ENCODE data around the gene ZNF784. TPM values are rescaled to one million over a fixed set of nuclear protein-coding genes. Genes with fewer than 3 reads are reported as not detected.
A peak's percentile ranks its signal among the peaks of the same experiment; 100 is the strongest.

ZNF784 gene
- total and polyA plus RNA-seq, 2 donors, result 2.7 to 5.4 TPM

DNA sequence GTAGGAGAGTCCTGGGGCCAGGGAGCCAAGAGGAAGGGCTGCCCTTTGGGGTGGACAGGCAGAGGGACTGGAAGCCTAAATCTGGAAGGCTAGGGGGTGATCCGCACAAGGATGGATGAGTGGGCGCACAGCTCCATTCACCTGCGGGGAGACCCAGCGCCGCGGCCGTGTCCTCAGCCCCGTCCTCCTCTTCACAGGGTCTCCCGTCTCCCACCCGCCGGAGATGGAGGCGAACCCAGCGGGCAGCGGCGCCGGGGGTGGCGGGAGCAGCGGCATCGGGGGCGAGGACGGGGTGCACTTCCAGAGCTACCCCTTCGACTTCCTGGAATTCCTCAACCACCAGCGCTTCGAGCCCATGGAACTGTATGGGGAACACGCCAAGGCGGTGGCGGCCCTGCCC is 11.0 kb downstream of the ZNF784 start:
- Histone ChIP-seq H3K36me3 (ENCODE audit: control insufficient read depth in 2 of 2, insufficient read depth in 2 of 2, low read length in 1 of 2) (peaks cover 25 to 53% of the 10 kb centered on the region in 2 donors), H3K27me3 (ENCODE audit: control insufficient read depth in 2 of 2, insufficient read depth in 1 of 2, low read length in 1 of 2) (no peaks in the 10 kb centered on the region), H3K9me3 (ENCODE audit: control insufficient read depth in 2 of 2, insufficient read depth in 1 of 2, low read length in 1 of 2) (no peaks in the 10 kb centered on the region), H3K27ac (ENCODE audit: low read depth in 1 of 2, low read length in 1 of 2) (no peak overlapping the region), H3K4me3 (ENCODE audit: low read length in 2 of 2) (no peak overlapping the region), H3K4me1 (ENCODE audit: control insufficient read depth in 2 of 2, insufficient read depth in 2 of 2, low read length in 2 of 2) (no peaks in the 10 kb centered on the region)
- WGBS, result 98% methylated on average over 27 of the region's 27 CpGs
- no peak for DNase-seq (ENCODE audit: low read depth in 6 of 9, low spot score in 9 of 9)

DNA sequence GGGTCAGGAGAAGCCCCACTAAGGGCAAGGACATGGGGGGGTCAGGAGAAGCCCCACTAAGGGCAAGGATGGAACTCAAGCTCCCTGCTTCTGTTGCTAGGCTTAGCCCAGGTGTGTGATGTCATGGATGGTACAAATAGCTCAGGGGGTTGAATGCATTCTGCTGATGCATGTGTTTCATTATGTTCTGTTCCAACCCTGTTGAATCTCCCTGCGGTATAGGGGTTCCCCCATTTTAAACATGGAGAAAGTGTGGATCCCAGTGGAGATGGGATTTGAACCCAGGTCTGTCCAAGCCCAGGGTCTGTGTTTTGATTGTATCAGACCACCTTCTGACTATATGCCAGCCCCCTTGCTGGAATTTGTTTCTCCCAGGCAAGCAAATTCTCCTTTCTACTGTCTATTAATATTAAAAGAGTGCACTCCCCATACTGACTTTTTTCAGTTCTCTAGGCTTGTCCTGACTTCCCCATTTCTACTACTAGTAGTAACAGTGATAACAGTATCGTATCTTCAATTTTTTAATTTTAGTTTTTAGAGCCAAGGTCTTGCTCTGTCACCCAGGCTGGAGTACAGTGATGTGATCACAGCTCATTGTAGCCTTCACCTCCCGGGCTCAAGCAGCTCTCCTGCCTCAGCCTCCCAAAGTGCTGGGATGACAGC is 12.3 kb downstream of the ZNF784 start:
- Histone ChIP-seq H3K27me3 (ENCODE audit: control insufficient read depth in 2 of 2, insufficient read depth in 1 of 2, low read length in 1 of 2) (no peaks in the 10 kb centered on the region), H3K36me3 (ENCODE audit: control insufficient read depth in 2 of 2, insufficient read depth in 2 of 2, low read length in 1 of 2) (peaks cover 19 to 47% of the 10 kb centered on the region in 2 donors), H3K9me3 (ENCODE audit: control insufficient read depth in 2 of 2, insufficient read depth in 1 of 2, low read length in 1 of 2) (no peaks in the 10 kb centered on the region), H3K4me1 (ENCODE audit: control insufficient read depth in 2 of 2, insufficient read depth in 2 of 2, low read length in 2 of 2) (peaks cover 0 to 1% of the 10 kb centered on the region in 2 donors), H3K27ac (ENCODE audit: low read depth in 1 of 2, low read length in 1 of 2) (no peak overlapping the region), H3K4me3 (ENCODE audit: low read length in 2 of 2) (no peak overlapping the region)
- WGBS, result 98% methylated on average over 3 of the region's 3 CpGs
- DNase-seq (ENCODE audit: low read depth in 6 of 9, low spot score in 9 of 9), result no peak

GRCh38 chr19:55611300-55611982 is 12.9 kb downstream of the ZNF784 start:
- WGBS, result 95% methylated on average over 15 of the region's 15 CpGs
- no peak for DNase-seq (ENCODE audit: low read depth in 6 of 9, low spot score in 9 of 9)
- Histone ChIP-seq H3K4me3 (ENCODE audit: low read length in 2 of 2) (no peak overlapping the region), H3K9me3 (ENCODE audit: control insufficient read depth in 2 of 2, insufficient read depth in 1 of 2, low read length in 1 of 2) (no peaks in the 10 kb centered on the region), H3K27me3 (ENCODE audit: control insufficient read depth in 2 of 2, insufficient read depth in 1 of 2, low read length in 1 of 2) (no peaks in the 10 kb centered on the region), H3K4me1 (ENCODE audit: control insufficient read depth in 2 of 2, insufficient read depth in 2 of 2, low read length in 2 of 2) (peaks cover 2 to 7% of the 10 kb centered on the region in 2 donors), H3K27ac (ENCODE audit: low read depth in 1 of 2, low read length in 1 of 2) (no peak overlapping the region), H3K36me3 (ENCODE audit: control insufficient read depth in 2 of 2, insufficient read depth in 2 of 2, low read length in 1 of 2) (peaks cover 14 to 41% of the 10 kb centered on the region in 2 donors)

DNA sequence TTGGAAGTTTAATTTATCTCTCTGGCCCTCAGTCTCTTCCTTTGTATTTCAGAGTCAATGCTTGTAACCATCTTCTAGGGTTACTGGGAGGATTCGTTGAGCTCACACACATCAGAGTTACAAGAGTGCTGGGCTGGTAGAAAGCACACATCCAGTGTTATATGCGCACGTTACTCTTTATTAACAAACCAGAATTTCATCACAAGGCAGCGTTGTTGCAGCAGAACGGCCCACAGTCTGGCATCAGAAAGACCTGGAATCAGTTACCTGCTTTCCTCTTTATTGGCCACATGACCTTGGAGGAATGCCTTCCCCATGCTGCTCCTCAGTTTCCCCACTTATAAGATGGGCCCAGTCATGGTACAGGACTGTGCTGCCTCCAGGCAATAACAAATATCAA is 15.0 kb downstream of the ZNF784 start:
- DNase-seq (ENCODE audit: low read depth in 6 of 9, low spot score in 9 of 9), result no peak
- H3K4me1 ChIP-seq (ENCODE audit: control insufficient read depth in 2 of 2, insufficient read depth in 2 of 2, low read length in 2 of 2), result peaks cover 10 to 21% of the 10 kb centered on the region in 2 donors
- no peaks in the 10 kb centered on the region for H3K9me3 ChIP-seq (ENCODE audit: control insufficient read depth in 2 of 2, insufficient read depth in 1 of 2, low read length in 1 of 2)
- peaks cover 12 to 20% of the 10 kb centered on the region in 2 donors for H3K36me3 ChIP-seq (ENCODE audit: control insufficient read depth in 2 of 2, insufficient read depth in 2 of 2, low read length in 1 of 2)
- H3K27me3 ChIP-seq (ENCODE audit: control insufficient read depth in 2 of 2, insufficient read depth in 1 of 2, low read length in 1 of 2), result no peaks in the 10 kb centered on the region
- 97% methylated on average over 5 of the region's 5 CpGs for WGBS
- no peak overlapping the region for H3K4me3 ChIP-seq (ENCODE audit: low read length in 2 of 2)
- H3K27ac ChIP-seq (ENCODE audit: low read depth in 1 of 2, low read length in 1 of 2), result no peak overlapping the region

- Histone ChIP-seq H3K27me3 (ENCODE audit: control insufficient read depth in 2 of 2, insufficient read depth in 1 of 2, low read length in 1 of 2) (no peaks in the 10 kb centered on the region), H3K4me1 (ENCODE audit: control insufficient read depth in 2 of 2, insufficient read depth in 2 of 2, low read length in 2 of 2) (peaks cover 10 to 30% of the 10 kb centered on the region in 2 donors), H3K9me3 (ENCODE audit: control insufficient read depth in 2 of 2, insufficient read depth in 1 of 2, low read length in 1 of 2) (no peaks in the 10 kb centered on the region), H3K27ac (ENCODE audit: low read depth in 1 of 2, low read length in 1 of 2) (peak overlapping the region in 1 of 2 donors; percentile 86), H3K4me3 (ENCODE audit: low read length in 2 of 2) (peak overlapping the region in 1 of 2 donors; percentile 81), H3K36me3 (ENCODE audit: control insufficient read depth in 2 of 2, insufficient read depth in 2 of 2, low read length in 1 of 2) (peaks cover 11 to 12% of the 10 kb centered on the region in 2 donors)
- WGBS, result 81% methylated on average over 9 of the region's 9 CpGs
- DNase-seq (ENCODE audit: low read depth in 6 of 9, low spot score in 9 of 9), result no peak
Measured at GRCh38 chr19:55606817-55607216, 17.5 kb downstream of the ZNF784 start.

- WGBS, result 33% methylated on average over 12 of the region's 12 CpGs
- no peak for DNase-seq (ENCODE audit: low read depth in 6 of 9, low spot score in 9 of 9)
- peaks cover 10 to 34% of the 10 kb centered on the region in 2 donors for H3K4me1 ChIP-seq (ENCODE audit: control insufficient read depth in 2 of 2, insufficient read depth in 2 of 2, low read length in 2 of 2)
- H3K27me3 ChIP-seq (ENCODE audit: control insufficient read depth in 2 of 2, insufficient read depth in 1 of 2, low read length in 1 of 2), result no peaks in the 10 kb centered on the region
- H3K27ac ChIP-seq (ENCODE audit: low read depth in 1 of 2, low read length in 1 of 2), result peak overlapping the region; percentile 22 to 86
- peaks cover 11 to 12% of the 10 kb centered on the region in 2 donors for H3K36me3 ChIP-seq (ENCODE audit: control insufficient read depth in 2 of 2, insufficient read depth in 2 of 2, low read length in 1 of 2)
- no peaks in the 10 kb centered on the region for H3K9me3 ChIP-seq (ENCODE audit: control insufficient read depth in 2 of 2, insufficient read depth in 1 of 2, low read length in 1 of 2)
- peak overlapping the region; percentile 81 to 87 for H3K4me3 ChIP-seq (ENCODE audit: low read length in 2 of 2)
Measured at GRCh38 chr19:55606471-55606787, 17.9 kb downstream of the ZNF784 start.

- Histone ChIP-seq H3K27me3 (ENCODE audit: control insufficient read depth in 2 of 2, insufficient read depth in 1 of 2, low read length in 1 of 2) (no peaks in the 10 kb centered on the region), H3K4me3 (ENCODE audit: low read length in 2 of 2) (peak within 1 kb of the TSS; percentile 81 to 87), H3K9me3 (ENCODE audit: control insufficient read depth in 2 of 2, insufficient read depth in 1 of 2, low read length in 1 of 2) (no peaks in the 10 kb centered on the region), H3K4me1 (ENCODE audit: control insufficient read depth in 2 of 2, insufficient read depth in 2 of 2, low read length in 2 of 2) (peaks cover 15 to 40% of the 10 kb centered on the region in 2 donors), H3K36me3 (ENCODE audit: control insufficient read depth in 2 of 2, insufficient read depth in 2 of 2, low read length in 1 of 2) (peaks cover 11 to 12% of the 10 kb centered on the region in 2 donors), H3K27ac (ENCODE audit: low read depth in 1 of 2, low read length in 1 of 2) (peak within 1 kb of the TSS; percentile 86 to 97)
- DNase-seq (ENCODE audit: low read depth in 6 of 9, low spot score in 9 of 9), result peak in 6 of 9 donors; percentile 49 to 86 (median 70)
- WGBS, result under 1% methylated on average over 44 of the region's 44 CpGs
Measured at GRCh38 chr19:55605637-55606470, 18.5 kb downstream of the ZNF784 start, which contains the start of gene ZNF865. Gene ZNF865 (plus strand): TSS chr19:55605647. CDS start chr19:55613619, 7,972 bp downstream.

- peak; percentile 87 to 98 (median 92) for DNase-seq (ENCODE audit: low read depth in 6 of 9, low spot score in 9 of 9)
- Histone ChIP-seq H3K4me1 (ENCODE audit: control insufficient read depth in 2 of 2, insufficient read depth in 2 of 2, low read length in 2 of 2) (peaks cover 16 to 44% of the 10 kb centered on the region in 2 donors), H3K27me3 (ENCODE audit: control insufficient read depth in 2 of 2, insufficient read depth in 1 of 2, low read length in 1 of 2) (no peaks in the 10 kb centered on the region), H3K36me3 (ENCODE audit: control insufficient read depth in 2 of 2, insufficient read depth in 2 of 2, low read length in 1 of 2) (peaks cover 8 to 11% of the 10 kb centered on the region in 2 donors), H3K27ac (ENCODE audit: low read depth in 1 of 2, low read length in 1 of 2) (peak overlapping the region; percentile 86 to 97), H3K4me3 (ENCODE audit: low read length in 2 of 2) (peak overlapping the region; percentile 56 to 87), H3K9me3 (ENCODE audit: control insufficient read depth in 2 of 2, insufficient read depth in 1 of 2, low read length in 1 of 2) (no peaks in the 10 kb centered on the region)
- WGBS, result 2% methylated on average over 43 of the region's 43 CpGs
Measured at GRCh38 chr19:55605207-55605636, 19.1 kb downstream of the ZNF784 start.

Data from thymus (tissue), 11 donors.